Activated naive CD4-positive, alpha-beta T cell (primary cell): ENCODE data around the gene MXD3.
"Not testable (repeated sequence)": the region's sequence is repeated elsewhere in the genome, so short reads cannot be mapped to it uniquely, and the experiment has no call there.

Experiments
- DNase-seq, 4 experiments: peaks; one replicate each; lab custom pipeline; 2025; lab: John Stamatoyannopoulos, UW

Gene MXD3, protein sequence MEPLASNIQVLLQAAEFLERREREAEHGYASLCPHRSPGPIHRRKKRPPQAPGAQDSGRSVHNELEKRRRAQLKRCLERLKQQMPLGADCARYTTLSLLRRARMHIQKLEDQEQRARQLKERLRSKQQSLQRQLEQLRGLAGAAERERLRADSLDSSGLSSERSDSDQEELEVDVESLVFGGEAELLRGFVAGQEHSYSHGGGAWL

DNA sequence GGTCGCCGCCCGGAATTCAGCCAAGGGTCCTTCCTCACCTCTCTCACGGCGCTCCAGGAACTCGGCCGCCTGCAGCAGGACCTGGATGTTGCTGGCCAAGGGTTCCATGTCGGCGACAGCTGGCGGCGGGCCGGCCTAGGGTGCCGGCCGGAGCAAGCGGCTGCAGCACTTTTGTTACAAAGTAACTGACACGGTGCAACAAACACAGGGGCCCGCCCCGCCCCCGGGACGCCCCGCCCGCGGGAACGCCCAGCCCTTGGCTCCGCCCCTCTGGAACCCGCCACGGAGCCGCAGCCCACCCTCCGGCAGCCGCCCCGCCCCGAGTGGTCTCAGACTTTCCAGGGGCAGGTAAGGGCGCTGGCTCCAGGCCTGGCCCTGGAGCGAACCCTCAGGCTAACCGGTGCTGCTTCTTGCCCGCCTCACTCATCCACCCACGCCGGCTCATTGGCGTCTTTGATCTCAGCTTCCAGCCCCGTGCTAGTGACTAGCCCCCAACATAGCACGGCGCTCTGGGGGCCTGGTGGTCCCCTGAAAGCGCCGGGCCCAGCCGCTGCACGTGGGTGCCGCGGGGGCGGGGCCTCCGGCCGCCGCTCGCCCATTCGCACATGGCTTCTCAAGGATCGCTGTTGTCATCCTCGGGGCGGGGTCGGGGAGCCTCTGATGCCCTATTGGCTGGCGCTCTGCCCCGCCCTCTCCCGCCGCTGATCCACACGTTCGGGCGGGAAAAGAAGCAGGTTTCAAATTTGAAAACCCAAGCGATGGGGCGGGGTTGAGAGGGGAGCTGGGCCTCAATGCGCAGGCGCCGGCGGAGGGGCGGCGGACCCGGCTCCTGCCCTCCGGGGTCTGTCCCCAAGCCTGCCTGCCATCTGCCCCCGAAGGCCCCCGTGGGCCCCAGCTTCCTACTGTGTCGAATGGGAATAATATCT lies at the start of gene MXD3:
Gene MXD3 (minus strand): TSS at position 176 of the 926 bp plus-strand sequence. CDS start 68 bp downstream, at position 108.
- DNase-seq: peak; percentile 65 to 91 (median 80)

DNA sequence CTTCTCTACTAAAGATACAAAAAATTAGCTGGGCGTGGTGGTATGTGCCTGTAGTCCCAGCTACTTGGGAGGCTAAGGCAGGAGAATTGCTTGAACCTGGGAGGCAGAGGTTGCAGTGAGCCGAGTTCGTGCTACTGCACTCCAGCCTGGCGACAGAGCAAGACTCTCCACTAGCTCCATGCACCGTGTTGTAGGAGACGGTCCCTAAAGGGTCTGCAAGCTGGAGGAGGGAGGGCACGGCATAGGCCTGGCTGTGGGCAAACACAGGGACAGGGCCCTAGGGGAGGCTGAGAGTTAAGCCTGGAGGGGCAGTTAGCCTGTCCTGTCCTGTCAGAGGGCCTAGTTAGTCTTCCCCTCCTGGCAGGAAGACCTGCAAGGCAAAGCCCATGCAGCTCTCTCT lies 49.0 kb upstream of the MXD3 start:
- DNase-seq: not testable (repeated sequence)

DNA sequence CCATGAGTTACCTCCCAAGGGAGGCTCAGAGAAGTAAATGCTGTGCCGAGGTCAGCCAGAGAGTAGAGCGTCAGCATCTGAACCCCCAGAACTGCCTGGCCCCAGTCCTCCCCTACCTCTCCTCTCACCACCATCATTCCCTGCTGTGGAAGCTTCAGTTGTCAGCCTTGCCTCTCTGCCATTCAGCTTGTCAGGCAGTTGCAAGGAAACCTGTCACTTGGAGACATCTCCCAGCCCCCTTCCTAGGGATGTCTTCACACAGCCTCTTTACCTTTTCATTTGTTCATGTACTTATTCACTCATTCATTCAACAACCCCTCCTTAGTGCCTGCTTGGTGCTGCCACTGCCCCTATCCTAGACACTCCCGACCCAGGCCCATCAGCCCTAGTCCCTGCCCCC lies 48.2 kb upstream of the MXD3 start:
- no peak for DNase-seq

DNA sequence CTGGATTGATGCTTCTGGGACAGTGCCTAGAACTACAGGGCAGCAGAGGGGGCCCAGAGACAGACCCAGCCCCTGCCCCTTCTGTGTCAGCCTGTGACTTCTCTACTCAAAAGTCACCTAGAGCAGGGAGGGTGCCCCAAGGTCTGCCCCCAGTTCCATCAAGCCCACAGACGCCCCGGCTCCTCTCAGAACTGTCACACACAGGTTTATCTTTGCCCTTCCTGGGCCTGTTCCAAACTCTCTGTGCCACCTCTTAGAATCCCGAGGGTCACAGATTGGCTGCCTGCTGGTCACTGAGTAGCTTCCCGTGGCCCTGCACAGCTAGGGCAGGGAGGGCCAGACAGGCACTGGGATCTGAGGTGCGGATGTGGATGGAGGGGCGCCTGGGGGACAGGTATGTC lies 47.8 kb upstream of the MXD3 start:
- no peak for DNase-seq

DNA sequence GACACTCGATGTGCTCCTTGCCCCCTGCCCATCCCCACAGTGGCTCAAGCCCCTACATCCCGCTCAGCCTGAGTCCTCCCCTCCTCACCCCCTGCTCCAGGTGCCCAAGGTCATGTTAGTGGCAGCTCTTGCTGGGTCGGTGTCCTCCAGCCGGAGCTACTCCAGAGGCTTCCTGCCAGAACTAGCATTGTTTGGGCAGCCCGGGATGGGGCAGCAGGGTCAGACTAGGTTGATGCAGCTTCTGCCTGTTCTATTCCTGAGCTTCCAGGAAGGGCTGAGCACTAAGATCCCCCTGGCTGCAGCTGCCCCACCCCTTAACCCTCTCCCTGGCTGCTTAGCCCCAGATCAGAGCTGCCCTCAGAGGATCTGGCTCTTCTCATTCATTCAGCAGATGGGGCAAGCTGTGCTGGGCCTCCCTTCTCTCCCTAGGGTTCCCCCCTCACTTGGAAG lies 46.7 kb upstream of the MXD3 start:
- no peak for DNase-seq

DNA sequence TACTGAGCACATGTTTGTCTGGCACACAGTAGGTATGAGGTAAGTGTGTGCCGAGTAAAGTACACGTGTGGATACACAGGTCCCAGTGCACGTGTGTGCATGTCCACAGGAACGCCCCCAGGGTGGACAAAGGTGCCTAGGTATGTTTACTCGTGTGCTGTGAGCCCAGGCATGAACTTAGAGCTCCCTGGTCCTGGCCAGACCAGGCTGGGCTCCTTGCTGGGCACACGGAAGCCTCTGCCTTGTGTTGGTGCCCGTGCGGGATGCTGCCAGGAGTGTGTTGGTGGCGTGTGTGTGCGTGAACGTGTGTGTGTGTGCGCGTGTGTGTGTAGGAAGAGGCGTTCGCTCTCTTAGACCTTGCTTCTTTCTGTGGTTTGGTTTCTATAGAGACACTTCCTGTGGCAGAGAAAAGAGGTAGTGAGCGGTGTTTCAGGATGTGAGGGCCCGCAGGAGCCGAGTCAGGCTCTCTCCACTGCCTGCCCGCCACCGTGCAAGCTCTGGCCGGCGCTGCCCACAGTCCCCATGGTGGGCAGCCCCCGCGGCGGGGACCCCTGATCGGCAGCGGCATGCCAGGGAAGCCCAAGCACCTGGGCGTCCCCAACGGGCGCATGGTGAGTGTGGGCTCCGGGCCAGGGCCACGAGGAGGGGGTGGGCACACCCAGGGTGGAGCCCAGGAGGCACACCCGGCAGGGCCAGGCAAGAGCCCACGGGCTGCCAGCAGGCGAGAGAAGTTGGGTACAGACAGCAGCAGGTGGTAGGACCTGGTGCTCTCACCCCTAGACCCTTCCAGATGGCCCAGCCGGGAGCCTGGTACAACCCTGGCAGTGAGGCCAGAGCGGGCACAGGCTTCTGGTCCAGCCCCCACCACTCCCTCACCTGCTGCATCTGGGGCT lies 46.0 kb upstream of the MXD3 start, which contains the start of gene RGS14:
Gene RGS14 (plus strand): TSS at position 466 of the 893 bp plus-strand sequence. CDS start 101 bp downstream, at position 567.
- DNase-seq: peak in 3 of 4 experiments; percentile 18 to 60 (median 34)

DNA sequence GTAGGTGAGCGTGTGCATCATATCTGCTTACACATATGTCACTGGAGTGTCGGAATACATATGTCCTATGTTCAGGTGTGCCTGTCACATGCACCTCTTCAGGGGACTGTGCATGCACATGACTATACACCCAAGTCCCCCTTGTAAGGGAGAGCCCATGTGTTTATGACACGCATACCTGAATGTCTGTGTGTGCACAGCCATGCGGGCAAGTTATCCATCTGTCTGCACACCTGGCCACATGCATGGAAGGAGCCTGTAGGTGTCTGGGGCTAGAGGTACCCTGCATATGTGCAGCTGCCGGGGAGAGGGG lies 45.4 kb upstream of the MXD3 start:
- no peak for DNase-seq

DNA sequence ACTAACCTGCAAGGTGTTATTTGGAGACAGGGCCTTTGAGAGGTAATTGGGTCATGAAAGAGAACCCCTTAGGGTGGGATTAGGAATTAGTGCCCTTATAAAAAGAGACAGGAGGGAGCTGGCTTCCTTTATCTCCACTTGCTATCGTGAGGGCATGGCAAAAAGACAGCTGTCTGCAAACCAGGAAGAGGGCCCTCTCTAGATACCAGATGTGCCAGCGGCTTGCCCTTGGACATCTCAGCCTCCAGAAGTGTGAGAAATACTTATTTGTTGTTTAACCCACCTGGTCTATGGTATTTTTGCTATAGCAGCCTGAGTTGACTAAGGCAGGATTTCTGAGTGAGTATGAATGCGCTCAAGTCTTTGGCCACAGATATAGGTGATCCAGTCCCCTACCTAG lies 45.0 kb upstream of the MXD3 start:
- no peak for DNase-seq

DNA sequence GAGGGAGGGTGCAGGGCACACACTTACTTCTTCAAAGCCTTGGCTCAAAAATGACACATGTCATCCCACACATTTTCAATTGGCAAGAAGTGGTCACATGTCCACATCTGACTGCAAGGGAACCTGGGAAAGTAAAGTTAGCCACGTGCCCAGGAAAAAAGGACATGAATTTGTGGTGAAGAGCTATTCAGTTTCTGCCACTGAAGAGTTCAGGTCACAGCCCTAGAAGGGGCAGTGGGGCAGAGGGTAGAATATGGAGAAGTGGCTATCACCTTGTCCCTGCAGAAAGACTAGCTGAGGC lies 44.1 kb upstream of the MXD3 start:
- DNase-seq: no peak

DNA sequence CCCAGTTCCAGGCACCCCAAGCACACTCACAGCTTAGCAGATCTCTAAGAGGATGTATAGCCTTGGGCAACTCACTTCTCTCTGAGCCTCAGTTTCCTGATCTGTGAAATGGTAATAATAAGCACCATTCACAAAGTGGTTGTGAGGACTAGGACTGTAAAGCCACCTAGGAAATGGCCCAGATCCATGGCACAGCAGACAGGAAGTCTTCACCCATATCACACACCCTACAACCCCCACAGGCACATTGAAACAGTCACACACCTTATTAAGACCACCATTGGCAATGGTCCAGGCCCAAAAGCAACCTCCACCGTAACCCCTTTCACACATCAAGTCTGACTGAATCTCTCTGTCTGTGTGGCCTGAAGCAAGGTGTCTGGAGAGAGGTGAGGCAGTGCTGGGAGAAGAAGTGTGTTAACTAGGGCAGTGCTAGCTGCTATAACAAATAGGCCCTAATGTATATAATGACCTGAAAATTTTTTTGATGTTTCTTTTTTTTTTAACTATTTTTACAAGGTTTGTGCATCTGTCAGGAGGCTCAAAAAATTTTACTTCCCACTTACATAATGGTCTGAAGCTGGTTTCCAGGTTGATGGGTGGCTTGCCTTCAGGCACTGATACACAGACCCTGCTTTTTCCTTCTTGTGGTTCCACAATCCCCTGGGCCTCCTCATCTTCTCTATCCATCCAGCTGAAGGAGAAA lies 43.6 kb upstream of the MXD3 start:
- no peak for DNase-seq

DNA sequence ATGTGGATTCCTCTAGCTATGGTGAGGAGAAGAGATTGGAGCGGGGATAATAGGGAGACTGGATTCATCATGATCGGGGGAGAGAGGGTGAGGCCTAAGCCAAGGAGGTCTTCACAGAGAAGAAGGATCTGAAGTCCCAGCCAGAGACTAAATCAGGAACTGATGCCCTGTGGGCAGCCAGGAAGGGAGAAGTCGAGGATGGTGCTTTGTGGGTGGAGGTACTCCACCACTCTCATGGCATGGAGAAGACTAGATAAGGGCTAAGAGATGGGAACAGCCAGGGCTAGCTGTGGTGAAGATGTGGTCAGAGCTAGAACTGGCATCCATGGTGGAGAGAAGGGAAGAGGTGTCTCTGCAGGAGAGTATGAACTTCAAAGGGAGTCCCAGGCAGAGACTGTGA lies 43.0 kb upstream of the MXD3 start:
- DNase-seq: no peak

DNA sequence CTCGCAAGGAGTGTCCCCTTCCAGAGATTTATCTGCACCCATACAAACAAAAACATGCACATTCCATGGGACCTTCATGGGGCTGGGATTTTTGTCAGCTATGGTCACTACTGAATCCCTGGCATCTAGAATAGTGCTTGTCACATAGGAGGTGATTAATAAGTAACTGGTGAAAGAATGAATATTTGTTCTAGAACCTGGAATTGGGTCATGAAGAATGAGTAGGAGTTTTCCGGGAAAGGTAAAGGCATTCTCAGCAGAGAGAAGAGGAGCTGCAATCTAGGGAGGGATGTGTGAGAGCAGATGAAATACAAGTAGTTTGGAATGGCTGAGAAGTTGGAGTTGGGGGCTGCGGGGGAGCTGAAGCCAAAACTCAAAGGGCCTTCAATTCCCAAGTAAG lies 42.6 kb upstream of the MXD3 start:
- no peak for DNase-seq

DNA sequence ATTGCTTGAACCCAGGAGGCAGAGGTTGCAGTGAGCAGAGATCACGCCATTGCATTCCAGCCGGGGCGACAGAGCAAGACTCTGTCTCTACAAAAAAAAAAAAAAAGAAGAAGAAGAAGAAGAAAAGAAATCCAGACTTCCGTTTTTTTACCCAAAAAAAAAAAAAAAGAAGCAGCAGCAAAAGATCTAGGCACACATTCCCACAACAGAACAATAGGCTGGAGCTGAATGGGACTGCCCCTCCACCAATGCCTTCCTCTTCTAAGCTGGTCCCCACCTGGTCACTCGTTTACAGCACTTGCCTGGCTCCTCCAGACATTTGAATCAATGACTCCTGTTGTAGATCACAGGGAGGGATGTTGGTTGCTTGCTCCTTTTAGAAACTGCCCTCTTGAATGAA lies 41.4 kb upstream of the MXD3 start:
- no peak for DNase-seq

DNA sequence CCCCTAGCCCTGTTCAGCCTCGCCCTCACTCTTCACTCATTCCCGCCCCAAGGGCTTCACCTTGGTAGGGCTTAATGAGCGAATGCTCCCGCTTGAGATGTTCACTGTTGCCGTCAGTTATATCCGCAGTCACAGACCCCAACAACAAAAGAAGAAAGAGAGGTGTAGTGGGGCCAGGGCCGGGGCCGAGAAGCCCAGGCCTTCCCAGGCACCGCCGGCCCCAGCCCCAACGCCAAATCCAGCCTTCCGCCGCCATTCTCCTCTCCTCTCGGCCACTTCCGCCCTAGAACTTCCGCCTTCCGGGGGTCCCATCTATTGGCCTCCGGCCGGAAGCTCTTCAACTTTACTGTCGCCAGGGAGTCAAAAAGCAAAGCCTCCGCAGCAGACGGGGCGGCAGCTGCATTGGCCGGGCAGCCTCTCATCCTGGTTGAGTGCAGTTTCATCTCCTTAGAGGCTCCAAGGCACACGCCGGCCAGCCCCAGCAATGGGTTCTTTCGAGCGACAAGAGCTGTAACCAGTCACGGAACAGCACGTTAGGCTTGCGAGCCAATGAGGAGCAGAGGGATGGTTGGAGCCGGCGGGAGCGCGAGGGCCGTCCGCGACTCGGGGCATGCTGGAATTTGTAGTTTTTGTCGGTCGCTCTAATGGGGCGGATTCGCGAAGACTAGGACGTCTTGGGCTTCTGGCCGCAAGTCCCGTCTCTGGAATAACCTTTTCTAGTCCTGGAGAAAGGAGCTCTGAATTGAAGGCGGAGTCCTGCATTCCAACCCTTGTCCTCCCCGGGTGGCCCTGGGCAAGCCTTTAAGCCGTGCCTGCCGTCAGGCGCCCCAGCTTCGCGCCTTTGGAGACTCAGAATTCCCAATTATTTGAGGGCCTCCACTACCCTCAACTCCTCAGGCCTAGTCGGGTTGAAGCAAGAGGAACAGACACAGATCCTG lies 40.0 kb upstream of the MXD3 start, which contains the start of gene LMAN2:
Gene LMAN2 (minus strand): TSS at position 277 of the 938 bp plus-strand sequence. CDS start 21 bp downstream, at position 256.
- peak; percentile 75 to 92 (median 90) for DNase-seq

DNA sequence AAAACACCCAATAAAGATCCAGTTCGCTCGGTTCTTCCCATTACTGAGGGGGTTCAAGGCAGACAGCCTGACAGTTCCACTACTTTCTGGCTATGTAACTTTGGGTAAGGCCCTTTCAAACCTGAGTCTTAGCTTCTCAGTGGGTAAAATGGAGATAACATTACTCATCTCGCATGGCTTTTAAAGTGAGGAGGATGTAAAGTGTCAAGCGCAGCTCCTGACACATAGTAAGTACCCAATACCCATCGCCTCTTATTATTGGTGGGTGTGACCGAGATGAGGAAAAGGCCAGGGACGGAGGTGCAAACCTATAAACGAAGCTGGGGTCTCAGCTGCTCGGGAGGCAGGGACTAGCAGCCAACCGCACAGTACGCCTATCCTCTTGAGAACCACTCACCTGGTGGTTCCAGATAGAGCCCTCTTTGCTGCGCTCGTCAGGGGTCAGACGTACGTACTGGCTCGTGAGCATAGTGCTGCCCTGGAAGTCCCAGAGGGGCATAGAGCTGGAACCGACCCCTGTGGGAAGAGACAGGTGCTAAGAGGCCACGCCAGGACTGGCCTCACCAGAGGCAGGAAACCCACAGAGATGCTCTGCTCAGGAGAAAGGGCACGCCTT lies 39.2 kb upstream of the MXD3 start:
- DNase-seq: no peak

DNA sequence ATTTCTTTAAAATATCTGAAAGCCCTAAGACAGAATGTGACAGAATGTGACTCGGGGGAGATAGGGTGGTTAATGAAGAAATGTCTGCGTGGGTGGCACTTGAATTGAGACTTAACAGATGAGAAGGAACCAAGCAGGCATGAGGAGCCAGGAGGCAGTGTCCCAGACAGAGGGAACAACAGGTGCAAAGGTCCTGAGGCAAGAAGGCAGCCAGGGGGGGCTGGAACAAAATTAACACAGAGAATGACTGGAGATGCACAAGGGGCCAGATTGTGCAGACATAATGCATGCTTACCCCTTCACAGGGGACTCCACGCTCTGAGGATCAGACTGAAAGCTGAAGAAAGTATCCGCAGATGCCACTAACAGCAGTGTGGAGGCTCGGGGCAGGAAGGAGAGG lies 38.1 kb upstream of the MXD3 start:
- no peak for DNase-seq

DNA sequence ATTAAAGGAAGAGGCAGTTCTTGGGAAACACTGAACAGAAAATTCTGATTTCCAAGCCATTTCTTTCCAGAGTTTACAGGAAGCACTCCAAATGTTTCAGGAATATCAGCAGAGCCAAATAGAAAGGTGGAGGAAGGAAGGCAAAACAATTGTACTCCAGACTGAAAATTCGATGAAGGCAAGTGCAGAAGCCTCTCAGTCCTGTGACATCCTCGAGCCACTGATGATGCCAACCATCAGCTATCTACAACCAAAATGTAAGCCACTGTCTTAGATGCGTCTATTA lies 37.6 kb upstream of the MXD3 start:
- no peak for DNase-seq

DNA sequence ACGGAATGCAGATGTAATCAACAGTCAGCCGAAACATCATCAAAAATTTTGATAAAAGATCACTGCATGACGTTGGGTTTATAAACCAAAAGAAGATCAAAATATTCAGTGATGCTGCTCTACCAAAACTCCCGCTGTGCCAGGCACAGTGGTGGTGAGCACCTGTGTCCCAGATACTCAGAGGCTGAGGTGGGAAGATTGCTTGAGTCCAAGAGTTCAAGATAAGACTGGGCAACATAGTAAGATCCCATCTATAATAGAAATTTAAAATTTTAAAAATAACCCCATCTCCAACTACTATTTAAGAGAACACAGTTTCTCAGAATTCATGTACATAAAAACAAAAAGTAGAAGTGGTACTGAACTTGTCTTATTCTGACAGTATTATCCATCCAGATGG lies 36.0 kb upstream of the MXD3 start:
- no peak for DNase-seq

DNA sequence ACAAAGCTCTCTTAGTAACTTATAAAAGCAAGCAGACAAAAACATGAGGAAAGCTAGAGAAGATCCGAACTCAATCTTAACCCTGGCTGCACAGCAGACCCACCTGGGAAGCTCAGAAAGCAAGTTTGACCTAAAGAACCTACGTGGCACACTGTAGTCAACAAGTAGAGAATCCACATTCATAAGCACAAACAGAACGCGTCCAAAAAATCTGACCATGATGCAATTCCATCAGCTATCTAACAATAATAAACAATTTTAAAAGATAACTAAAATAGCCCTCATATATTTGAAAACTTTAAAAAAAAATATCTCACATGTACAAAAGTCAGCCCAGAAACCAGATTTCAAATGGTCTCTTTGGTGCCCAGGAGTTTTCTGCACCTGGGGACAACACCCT lies 35.1 kb upstream of the MXD3 start:
- DNase-seq: no peak

DNA sequence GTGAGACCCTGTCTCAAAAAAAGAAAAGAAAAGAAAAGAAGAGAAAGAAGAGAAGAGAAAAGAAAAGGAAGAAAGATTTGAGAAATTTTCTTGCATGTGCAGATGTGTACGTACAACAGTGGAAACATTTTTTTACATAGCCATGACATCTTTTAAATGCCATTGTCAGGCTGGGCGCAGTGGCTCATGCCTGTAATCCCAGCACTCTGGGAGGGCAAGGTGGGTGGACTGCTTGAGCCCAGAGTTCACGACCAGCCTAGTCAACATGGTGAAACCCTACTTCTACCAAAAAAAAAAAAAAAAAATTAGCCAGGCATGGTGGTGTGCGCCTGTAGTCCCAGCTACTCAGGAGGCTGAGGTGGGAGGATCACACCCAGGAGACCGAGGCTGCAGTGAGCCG lies 33.2 kb upstream of the MXD3 start:
- DNase-seq: no peak
